Measurements from ENCODE around the gene DDX25.

Gene DDX25

DNA sequence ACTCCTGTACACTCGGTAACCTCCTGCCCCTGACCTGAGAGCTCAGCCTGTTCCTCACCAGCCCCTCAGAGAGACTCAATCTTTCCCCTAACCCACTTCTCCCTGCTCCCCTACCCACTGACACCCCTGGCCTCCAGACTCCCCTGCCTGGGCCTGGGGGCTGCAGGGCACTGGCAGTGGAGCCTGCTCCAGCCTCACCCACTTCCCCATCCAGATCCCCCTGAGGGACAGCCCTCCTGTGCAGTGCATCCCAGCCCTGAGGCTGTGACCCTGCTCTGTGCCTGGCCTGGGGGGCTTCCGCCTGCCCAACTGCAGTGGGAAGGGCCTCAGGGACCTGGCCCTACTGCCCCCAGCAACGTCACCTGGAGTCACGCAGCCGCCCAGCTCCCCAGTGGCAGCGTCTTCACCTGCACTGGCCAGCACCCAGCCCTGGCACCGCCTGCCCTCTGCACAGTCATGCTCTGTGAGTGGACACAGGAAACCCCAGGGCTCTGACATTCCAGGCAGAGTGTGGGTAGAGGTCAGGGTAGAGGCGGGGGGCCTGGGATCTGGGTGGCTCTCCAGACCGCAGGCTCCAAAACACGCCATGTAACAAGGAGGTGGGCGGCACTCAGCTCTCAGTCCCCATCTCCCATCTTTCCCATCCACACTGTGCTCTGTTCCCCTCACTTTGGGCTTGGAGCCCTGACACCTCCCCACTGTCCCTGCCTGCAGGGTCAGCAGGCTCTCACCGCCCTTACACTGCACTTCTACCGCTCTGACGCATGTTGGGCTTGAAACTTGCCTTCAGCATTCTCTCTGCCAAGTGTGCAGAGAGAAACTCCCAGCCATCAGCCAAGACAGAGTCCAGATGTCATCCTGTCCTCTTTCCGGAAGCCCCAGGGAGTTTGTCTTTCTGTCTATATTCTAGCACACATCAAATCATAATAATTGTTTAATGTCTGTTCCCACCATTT lies 46.7 kb downstream of the DDX25 start:
- TF ChIP-seq, protein P1, sequence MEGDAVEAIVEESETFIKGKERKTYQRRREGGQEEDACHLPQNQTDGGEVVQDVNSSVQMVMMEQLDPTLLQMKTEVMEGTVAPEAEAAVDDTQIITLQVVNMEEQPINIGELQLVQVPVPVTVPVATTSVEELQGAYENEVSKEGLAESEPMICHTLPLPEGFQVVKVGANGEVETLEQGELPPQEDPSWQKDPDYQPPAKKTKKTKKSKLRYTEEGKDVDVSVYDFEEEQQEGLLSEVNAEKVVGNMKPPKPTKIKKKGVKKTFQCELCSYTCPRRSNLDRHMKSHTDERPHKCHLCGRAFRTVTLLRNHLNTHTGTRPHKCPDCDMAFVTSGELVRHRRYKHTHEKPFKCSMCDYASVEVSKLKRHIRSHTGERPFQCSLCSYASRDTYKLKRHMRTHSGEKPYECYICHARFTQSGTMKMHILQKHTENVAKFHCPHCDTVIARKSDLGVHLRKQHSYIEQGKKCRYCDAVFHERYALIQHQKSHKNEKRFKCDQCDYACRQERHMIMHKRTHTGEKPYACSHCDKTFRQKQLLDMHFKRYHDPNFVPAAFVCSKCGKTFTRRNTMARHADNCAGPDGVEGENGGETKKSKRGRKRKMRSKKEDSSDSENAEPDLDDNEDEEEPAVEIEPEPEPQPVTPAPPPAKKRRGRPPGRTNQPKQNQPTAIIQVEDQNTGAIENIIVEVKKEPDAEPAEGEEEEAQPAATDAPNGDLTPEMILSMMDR (IDR thresholded peaks at IDR 0.05; ENCODE audit: low read depth, low read length, missing control alignments): no peak
- no peak for DNase-seq (ENCODE audit: extremely low read depth, low read depth)
- H3K4me3 ChIP-seq (replicated peaks; ENCODE audit: low read depth, low read length): no peak overlapping the region

DNA sequence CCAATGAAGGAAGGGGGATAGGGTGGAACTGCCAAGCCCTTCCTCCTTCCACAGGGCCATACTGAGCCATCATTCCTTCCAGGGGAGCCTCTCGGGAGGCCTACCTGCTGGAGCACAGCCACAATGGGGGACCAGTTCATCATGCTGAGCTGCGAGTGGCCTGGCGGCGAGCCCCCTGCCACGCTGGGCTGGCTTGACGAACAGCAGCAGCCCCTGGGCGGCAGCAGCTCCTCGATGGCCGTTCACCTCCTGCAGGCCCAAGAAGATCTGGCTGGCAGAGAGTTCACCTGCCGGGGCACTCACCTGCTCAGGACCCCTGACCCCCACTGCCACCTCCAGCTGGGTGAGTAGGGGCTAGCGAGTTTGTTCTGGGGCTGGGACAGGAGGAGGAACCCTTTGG lies 47.4 kb downstream of the DDX25 start:
- TF ChIP-seq, protein P1 (IDR thresholded peaks at IDR 0.05; ENCODE audit: low read depth, low read length, missing control alignments): no peak
- DNase-seq (ENCODE audit: extremely low read depth, low read depth): no peak
- no peak overlapping the region for H3K4me3 ChIP-seq (replicated peaks; ENCODE audit: low read depth, low read length)

DNA sequence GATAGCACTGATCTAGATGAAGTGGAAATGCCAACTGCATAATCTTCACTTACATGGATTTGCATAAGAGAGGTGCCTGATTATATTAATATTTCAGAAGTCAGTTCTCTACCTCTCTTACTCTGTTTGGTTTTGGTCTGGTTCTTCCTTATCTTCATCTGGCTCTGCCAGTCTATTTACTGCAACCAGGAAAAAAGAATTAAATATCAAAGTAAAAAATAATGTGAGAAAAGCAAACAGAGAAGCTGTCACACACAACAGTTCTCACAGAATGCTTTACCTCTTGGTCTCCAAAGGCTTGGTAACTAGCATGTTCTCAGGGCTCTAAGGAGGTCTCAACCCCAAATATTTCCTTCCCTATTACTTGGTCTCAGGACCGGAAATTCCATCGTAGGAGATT lies 48.3 kb downstream of the DDX25 start:
- no peak overlapping the region for H3K4me3 ChIP-seq (replicated peaks; ENCODE audit: low read depth, low read length)
- TF ChIP-seq, protein P1 (IDR thresholded peaks at IDR 0.05; ENCODE audit: low read depth, low read length, missing control alignments): no peak
- DNase-seq (ENCODE audit: extremely low read depth, low read depth): no peak

DNA sequence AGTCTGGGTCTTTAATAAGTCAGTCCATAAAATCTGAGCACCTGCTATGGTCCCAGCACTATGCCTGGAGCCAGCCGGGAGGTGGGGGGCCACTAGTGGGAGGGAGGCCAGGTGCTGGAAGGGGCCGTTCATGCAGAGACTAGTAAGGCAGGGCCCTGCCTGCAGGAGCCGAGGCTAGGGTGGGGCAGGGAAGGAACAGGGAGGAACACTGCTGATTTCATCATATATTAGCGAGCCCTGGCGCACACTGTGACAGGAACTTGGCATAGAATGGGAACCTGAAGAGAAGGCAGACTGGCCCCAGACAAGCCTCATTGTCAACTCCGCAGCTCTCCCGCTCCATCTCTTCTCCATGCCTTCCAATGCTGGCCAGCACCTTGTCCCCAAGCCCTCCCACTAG lies 48.7 kb downstream of the DDX25 start:
- TF ChIP-seq, protein P1 (IDR thresholded peaks at IDR 0.05; ENCODE audit: low read depth, low read length, missing control alignments): no peak
- no peak for DNase-seq (ENCODE audit: extremely low read depth, low read depth)
- H3K4me3 ChIP-seq (replicated peaks; ENCODE audit: low read depth, low read length): no peak overlapping the region

DNA sequence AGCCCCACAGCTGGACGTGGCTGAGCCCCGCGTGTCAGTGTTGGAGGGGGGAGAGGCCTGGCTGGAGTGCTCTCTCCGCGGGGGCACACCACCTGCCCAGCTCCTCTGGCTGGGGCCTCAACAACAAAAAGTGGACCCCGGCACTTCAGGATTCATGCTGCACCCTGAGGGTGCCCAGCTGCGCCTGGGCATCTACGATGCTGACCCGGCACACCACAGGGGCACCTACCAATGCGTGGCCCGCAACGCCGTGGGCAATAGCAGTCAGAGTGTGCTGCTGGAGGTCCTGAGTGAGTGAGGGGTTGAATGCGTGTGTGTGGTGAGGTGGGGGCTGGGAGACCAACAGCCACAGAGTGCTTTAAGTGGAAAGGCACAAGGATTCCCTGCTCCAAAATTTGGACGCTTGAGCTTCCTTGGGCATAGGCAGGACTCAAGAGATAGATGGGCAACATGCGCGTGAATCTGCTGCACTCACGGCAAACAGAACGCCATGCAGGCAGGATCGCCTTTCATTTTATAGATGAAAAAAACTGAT lies 49.2 kb downstream of the DDX25 start:
- no peak overlapping the region for H3K4me3 ChIP-seq (replicated peaks; ENCODE audit: low read depth, low read length)
- no peak for DNase-seq (ENCODE audit: extremely low read depth, low read depth)
- TF ChIP-seq, protein P1 (IDR thresholded peaks at IDR 0.05; ENCODE audit: low read depth, low read length, missing control alignments): no peak

DNA sequence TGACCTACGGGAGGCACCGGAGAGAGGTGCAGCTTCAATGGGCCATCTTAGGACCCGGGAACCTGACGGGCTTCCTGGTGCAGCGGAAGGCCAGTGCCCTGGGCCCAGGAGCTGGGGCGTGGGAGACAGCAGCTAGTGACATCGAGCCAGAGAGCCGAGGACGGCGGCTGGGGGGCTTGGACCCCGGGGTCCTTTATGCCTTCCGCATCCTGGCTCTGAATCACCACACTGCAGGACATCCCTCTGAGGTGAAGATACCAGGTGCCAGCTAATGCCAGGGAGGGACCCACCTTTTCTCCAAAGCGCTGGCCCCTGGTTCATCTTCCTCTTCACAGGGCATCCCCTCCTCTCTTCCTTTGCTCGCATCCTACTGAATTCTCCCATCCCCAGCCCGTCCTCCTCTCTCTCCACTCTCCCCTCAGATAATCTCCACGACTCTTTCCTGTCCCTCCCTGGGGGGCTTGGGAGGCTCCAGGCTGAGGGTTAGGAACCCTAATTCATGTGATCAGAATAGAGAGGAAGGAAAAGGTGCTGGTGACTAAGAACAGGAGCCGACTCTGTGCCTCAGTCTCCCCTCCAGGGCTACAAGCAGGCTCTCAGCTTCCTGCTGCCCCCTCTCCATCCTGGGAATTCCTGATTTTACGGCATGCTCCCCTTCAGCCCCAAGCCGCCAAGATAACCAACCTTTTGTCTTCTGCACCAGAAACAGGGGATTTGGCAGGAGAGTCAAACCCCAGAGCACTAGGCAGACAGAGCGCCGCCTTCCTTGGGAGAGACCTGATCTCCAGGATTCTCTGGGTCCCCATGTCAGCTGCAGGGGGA lies 50.0 kb downstream of the DDX25 start:
- no peak overlapping the region for H3K4me3 ChIP-seq (replicated peaks; ENCODE audit: low read depth, low read length)
- TF ChIP-seq, protein P1 (IDR thresholded peaks at IDR 0.05; ENCODE audit: low read depth, low read length, missing control alignments): no peak
- DNase-seq (ENCODE audit: extremely low read depth, low read depth): no peak

Data from HFF-Myc (cell line).